MCF 10A (cell line): Measurements from ENCODE around the gene UBTF. TPM values are rescaled to one million over a fixed set of nuclear protein-coding genes. Genes with fewer than 3 reads are reported as not detected.
A peak's percentile ranks its signal among the peaks of the same experiment; 100 is the strongest.

Source experiments
- BruUV-seq: library from RNA; stranded (reverse); fragments of 400-500 nt; replicated peaks from 2 replicates; lab custom pipeline; 2021; lab: Mats Ljungman, UMichigan
- CTCF ChIA-PET: fragments of 300-600 bp; sonication (Branson Sonifier 250); formaldehyde crosslinking; extraction: SDS; loops from one replicate; lab custom pipeline; 2021; ENCODE audit warnings: antibody characterized with exemption, inconsistent platforms; lab: Yijun Ruan, JAX
- POLR2A ChIA-PET: fragments of 300-600, 350-650 bp; sonication (Branson Sonifier 250); formaldehyde crosslinking; extraction: SDS; loops from one replicate; lab custom pipeline; 2020; ENCODE audit warnings: antibody characterized with exemption, inconsistent platforms; lab: Yijun Ruan, JAX
- DNase-seq: peaks from one replicate; pipeline ENCODE4 v3.0.0-alpha.2; 2018; ENCODE audit not compliant: unreplicated experiment
- H3K27ac Mint-ChIP-seq: one replicate; pipeline ENCODE4 v1.8.0; 2022; ENCODE audit warnings: mild to moderate bottlenecking, low read depth, mixed read lengths; ENCODE audit not compliant: unreplicated experiment
- H3K27me3 Mint-ChIP-seq: one replicate; pipeline ENCODE4 v1.8.0; 2022; ENCODE audit warnings: mixed read lengths; ENCODE audit not compliant: insufficient read depth, unreplicated experiment
- H3K36me3 Mint-ChIP-seq: one replicate; pipeline ENCODE4 v1.8.0; 2022; ENCODE audit warnings: mild to moderate bottlenecking, moderate library complexity, mixed read lengths; ENCODE audit not compliant: insufficient read depth, unreplicated experiment
- H3K4me1 Mint-ChIP-seq: one replicate; pipeline ENCODE4 v1.8.0; 2022; ENCODE audit warnings: mixed read lengths; ENCODE audit not compliant: insufficient read depth, unreplicated experiment
- H3K4me3 Mint-ChIP-seq: one replicate; pipeline ENCODE4 v1.8.0; 2022; ENCODE audit warnings: mild to moderate bottlenecking, moderate library complexity, mixed read lengths; ENCODE audit not compliant: unreplicated experiment
- H3K9me3 Mint-ChIP-seq: one replicate; pipeline ENCODE4 v1.8.0; 2022; ENCODE audit warnings: mixed read lengths; ENCODE audit not compliant: unreplicated experiment
- CTCF ChIP-seq: fragments of 200-600 bp; IDR thresholded peaks from one replicate; pipeline ENCODE4 v1.8.0; 2022; ENCODE audit warnings: antibody characterized with exemption, mild to moderate bottlenecking; ENCODE audit not compliant: unreplicated experiment
- intact Hi-C: fragments of 100-400 bp; cut with micrococcal nuclease; formaldehyde crosslinking; loops from 2 replicates; pipeline ENCODE4 v1.14.1; 2022
- total RNA-seq: library from RNA; stranded (reverse); gene quantifications from 2 replicates; pipeline ENCODE4 v1.2.3, GENCODE V29; 2022

UBTF gene
- total RNA-seq, 1 experiment from 2014 or later = 79.7 TPM

DNA sequence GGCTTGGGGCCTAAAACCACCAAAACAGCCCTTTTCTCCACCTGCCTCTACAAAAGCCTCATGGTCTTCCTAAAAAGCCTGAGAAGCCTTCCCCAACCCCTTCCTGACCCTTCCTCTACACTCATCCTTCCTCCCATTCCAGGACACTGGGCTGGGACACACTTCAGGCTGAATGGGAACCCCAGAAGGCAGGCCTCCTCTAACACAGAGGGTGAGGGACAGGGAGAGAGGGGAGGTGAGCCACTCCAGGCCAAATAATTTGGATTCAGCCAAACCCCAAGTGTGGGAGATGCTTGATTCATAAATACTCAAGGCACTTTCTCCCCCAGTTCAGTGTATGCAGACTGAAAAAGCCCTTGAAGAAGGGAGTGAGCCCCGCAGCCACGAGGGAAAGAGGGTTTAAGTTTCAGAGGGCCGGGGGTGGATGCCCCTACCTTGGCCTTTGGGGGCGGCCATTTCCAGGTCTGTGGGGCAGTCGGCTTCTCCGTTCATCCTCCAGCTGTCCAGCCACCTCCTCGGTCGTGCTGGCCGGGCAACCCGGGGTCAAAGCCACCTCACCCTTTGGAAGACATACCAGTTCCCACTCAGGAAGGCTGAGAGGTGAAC is 1.6 kb downstream of the UBTF start:
- H3K27ac Mint-ChIP-seq = peak overlapping the region; percentile 87
- no peak for TF ChIP-seq CTCF
- H3K4me1 Mint-ChIP-seq = peaks cover 22% of the 10 kb centered on the region
- no peaks in the 10 kb centered on the region for H3K27me3 Mint-ChIP-seq
- no peak for DNase-seq
- CTCF ChIA-PET = interaction anchor here (1.0 to 4.1 kb wide), 4 partner anchors 12 to 113 kb away, joined by 3 to 22 read pairs (median 5); no protein-coding TSS in a partner anchor
- peaks cover 52% of the 10 kb centered on the region for H3K36me3 Mint-ChIP-seq
- BruUV-seq = TSS peak; percentile 21
- peak overlapping the region; percentile 76 for H3K4me3 Mint-ChIP-seq
- intact Hi-C loops = loop anchor here (1.0 kb wide), 2 partner anchors 18 to 32 kb away; partner anchors contain the start of gene TMUB2
- POLR2A ChIA-PET = interaction anchor here (0.6 to 7.4 kb wide), 6 partner anchors 10 to 200 kb away, joined by 3 to 65 read pairs (median 8); partner anchors contain the start of genes ATXN7L3, GRN, SLC25A39 and TMUB2
- H3K9me3 Mint-ChIP-seq = no peaks in the 10 kb centered on the region

- no peaks in the 10 kb centered on the region for H3K9me3 Mint-ChIP-seq
- intact Hi-C loops = no loop called here
- H3K27ac Mint-ChIP-seq = no peak overlapping the region
- peak overlapping the region; percentile 76 for H3K4me3 Mint-ChIP-seq
- H3K27me3 Mint-ChIP-seq = no peaks in the 10 kb centered on the region
- ChIA-PET CTCF (interaction anchor here (0.6 to 4.1 kb wide), 6 partner anchors 13 to 167 kb away, joined by 3 to 22 read pairs (median 4); partner anchors contain the start of gene SLC25A39), POLR2A (interaction anchor here (0.6 to 7.4 kb wide), 4 partner anchors 9 to 81 kb away, joined by 3 to 65 read pairs (median 6); partner anchors contain the start of genes ATXN7L3 and TMUB2)
- no TSS peak for BruUV-seq
- DNase-seq = no peak
- no peak for TF ChIP-seq CTCF
- peaks cover 56% of the 10 kb centered on the region for H3K36me3 Mint-ChIP-seq
- H3K4me1 Mint-ChIP-seq = peaks cover 15% of the 10 kb centered on the region
Observed at GRCh38 chr17:44216694-44217093, 2.8 kb downstream of the UBTF start.

DNA sequence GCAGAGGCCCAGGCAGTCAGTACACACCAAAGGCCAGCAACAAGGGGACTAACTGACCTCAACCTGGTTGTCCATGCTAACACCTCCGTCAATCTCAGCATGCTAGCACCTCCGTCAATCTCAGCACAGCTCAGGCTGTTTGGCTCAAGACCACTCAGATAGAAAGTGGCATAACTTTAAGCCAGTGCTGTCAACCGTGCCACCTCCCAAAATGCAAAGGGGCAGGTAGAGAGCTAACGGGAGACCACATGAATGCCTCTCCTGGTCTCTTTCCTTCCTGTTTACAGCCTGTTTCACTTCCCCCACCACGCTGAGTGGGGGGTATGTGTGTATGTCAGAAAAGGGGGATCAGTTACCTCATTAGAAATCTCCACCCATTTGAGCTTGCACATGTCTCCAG is 3.3 kb downstream of the UBTF start:
- Mint-ChIP-seq H3K27me3 (no peaks in the 10 kb centered on the region), H3K27ac (no peak overlapping the region), H3K36me3 (peaks cover 56% of the 10 kb centered on the region), H3K4me3 (no peak overlapping the region), H3K4me1 (peaks cover 15% of the 10 kb centered on the region), H3K9me3 (no peaks in the 10 kb centered on the region)
- POLR2A ChIA-PET = interaction anchor here (2.2 to 7.4 kb wide), 2 partner anchors 16 to 30 kb away, joined by 8 to 65 read pairs; partner anchors contain the start of genes ATXN7L3 and TMUB2
- CTCF ChIA-PET = interaction anchor here (0.6 to 4.1 kb wide), 3 partner anchors 12 to 115 kb away, joined by 3 to 22 read pairs (median 7); no protein-coding TSS in a partner anchor
- intact Hi-C loops = no loop called here
- no TSS peak for BruUV-seq
- TF ChIP-seq CTCF = no peak
- no peak for DNase-seq

DNA sequence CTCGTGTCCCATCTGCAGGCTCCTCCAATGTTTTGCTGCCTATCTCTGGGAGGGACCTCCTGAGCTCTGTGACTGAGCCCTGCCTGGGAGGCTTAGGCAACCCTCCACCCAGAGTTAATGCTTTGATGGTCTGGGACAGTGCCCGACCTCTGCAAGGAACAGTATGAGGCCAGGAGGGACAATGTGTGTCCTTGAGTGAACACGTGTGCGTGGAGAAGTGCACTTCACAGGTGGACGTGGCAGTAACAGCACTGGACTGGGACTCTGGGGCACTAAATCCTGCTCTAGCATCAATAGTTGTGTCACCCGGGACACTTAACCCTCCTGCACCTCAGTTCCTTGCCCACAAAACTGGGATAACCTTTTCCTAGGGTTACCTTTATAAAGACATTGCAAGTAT is 4.6 kb downstream of the UBTF start:
- no peak for TF ChIP-seq CTCF
- peaks cover 15% of the 10 kb centered on the region for H3K4me1 Mint-ChIP-seq
- POLR2A ChIA-PET = no interaction called here
- intact Hi-C loops = no loop called here
- no peak for DNase-seq
- CTCF ChIA-PET = interaction anchor here (4.1 kb wide), 1 partner anchor 11 kb away, joined by 22 read pairs; no protein-coding TSS in a partner anchor
- H3K36me3 Mint-ChIP-seq = peaks cover 64% of the 10 kb centered on the region
- BruUV-seq = no TSS peak
- H3K27me3 Mint-ChIP-seq = no peaks in the 10 kb centered on the region
- H3K27ac Mint-ChIP-seq = no peak overlapping the region
- H3K4me3 Mint-ChIP-seq = no peak overlapping the region
- no peaks in the 10 kb centered on the region for H3K9me3 Mint-ChIP-seq
